ENCODE measurements around the gene NFIC.

DNA sequence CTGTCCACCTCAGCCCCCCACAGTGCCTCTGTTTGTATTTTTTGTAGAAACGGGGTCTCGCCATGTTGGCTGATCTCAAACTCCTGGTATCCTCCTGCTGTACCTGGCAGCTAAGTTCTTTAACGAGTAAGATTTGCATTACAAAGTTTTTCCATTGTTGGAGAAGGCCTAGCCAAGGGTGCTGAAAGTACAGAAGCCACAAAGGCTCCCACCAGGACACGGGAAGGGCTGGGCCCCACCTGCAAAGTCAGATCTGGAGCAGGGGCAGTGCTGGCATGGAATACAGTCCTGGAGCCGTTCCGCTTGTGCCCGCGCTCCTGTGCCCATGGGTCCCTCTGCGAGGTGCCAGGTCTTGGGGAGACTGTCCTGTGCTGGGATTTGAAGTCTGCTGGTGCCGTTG, 151.9 kb downstream of the NFIC start:
- no peak for TF ChIP-seq POLR2A (IDR thresholded peaks at IDR 0.05)
- TF ChIP-seq CTCF (IDR thresholded peaks at IDR 0.05), result no peak
